HEK293 (cell line): ENCODE measurements around the gene GET3.
A peak's percentile ranks its signal among the peaks of the same experiment; 100 is the strongest.

Experiments
- GLIS2 ChIP-seq: fragments of 450-650 bp; formaldehyde crosslinking; IDR thresholded peaks from 2 replicates; pipeline ENCODE4 v1.5.1; 2016; ENCODE audit warnings: missing biosample characterization, missing genetic modification characterization
- HOXD13 ChIP-seq: sonication (generic); formaldehyde crosslinking; IDR thresholded peaks from 2 replicates; pipeline ENCODE4 v1.8.0; 2022; ENCODE audit warnings: missing genetic modification reagents, borderline replicate concordance
- REPIN1 ChIP-seq: fragments of 450-650 bp; formaldehyde crosslinking; IDR thresholded peaks from 2 replicates; pipeline ENCODE4 v1.5.1; 2017; ENCODE audit warnings: missing biosample characterization, missing genetic modification characterization, low read depth
- SETDB1 ChIP-seq: IDR thresholded peaks from one replicate; pipeline ENCODE4 v1.6.1; 2017; ENCODE audit warnings: mild to moderate bottlenecking, low read length, moderate library complexity, mixed read lengths; ENCODE audit not compliant: insufficient read length
- ZNF16 ChIP-seq: fragments of 450-650 bp; formaldehyde crosslinking; IDR thresholded peaks from 2 replicates; pipeline ENCODE4 v1.5.1; 2016; ENCODE audit warnings: low read depth, missing biosample characterization, missing genetic modification characterization
- ZNF18 ChIP-seq: fragments of 450-650 bp; formaldehyde crosslinking; IDR thresholded peaks from 2 replicates; pipeline ENCODE4 v1.5.1; 2016; ENCODE audit warnings: missing biosample characterization, missing genetic modification characterization
- ZNF2 ChIP-seq: fragments of 450-650 bp; formaldehyde crosslinking; IDR thresholded peaks from 2 replicates; pipeline ENCODE4 v1.5.1; 2016; ENCODE audit warnings: missing biosample characterization, missing genetic modification characterization
- ZNF354C ChIP-seq: fragments of 450-650 bp; formaldehyde crosslinking; IDR thresholded peaks from 2 replicates; pipeline ENCODE4 v1.5.1; 2016; ENCODE audit warnings: missing biosample characterization, missing genetic modification characterization, low read depth, borderline replicate concordance
- ZNF529 ChIP-seq: fragments of 450-650 bp; formaldehyde crosslinking; IDR thresholded peaks from 2 replicates; pipeline ENCODE4 v1.5.1; 2017; ENCODE audit warnings: missing genetic modification characterization, missing biosample characterization; ENCODE audit not compliant: insufficient replicate concordance
- ZNF544 ChIP-seq: fragments of 450-650 bp; formaldehyde crosslinking; IDR thresholded peaks from 2 replicates; pipeline ENCODE4 v1.5.0; 2017; ENCODE audit warnings: missing biosample characterization, missing genetic modification characterization
- ZNF555 ChIP-seq: fragments of 450-650 bp; formaldehyde crosslinking; conservative IDR thresholded peaks from 2 replicates; pipeline ENCODE4 v1.5.1; 2017; ENCODE audit warnings: missing biosample characterization, mild to moderate bottlenecking, missing genetic modification characterization, inconsistent platforms
- ZNF571 ChIP-seq: fragments of 450-650 bp; formaldehyde crosslinking; IDR thresholded peaks from 2 replicates; pipeline ENCODE4 v1.5.0; 2017; ENCODE audit warnings: missing biosample characterization, missing genetic modification characterization
- ZNF654 ChIP-seq: fragments of 450-650 bp; formaldehyde crosslinking; IDR thresholded peaks from 2 replicates; pipeline ENCODE4 v1.5.1; 2016; ENCODE audit warnings: low read depth, missing biosample characterization, missing genetic modification characterization
- ZNF692 ChIP-seq: fragments of 450-650 bp; formaldehyde crosslinking; IDR thresholded peaks from 2 replicates; pipeline ENCODE4 v1.5.1; 2016; ENCODE audit warnings: missing biosample characterization, missing genetic modification characterization
- ZNF704 ChIP-seq: fragments of 450-650 bp; formaldehyde crosslinking; IDR thresholded peaks from 2 replicates; pipeline ENCODE4 v1.5.1; 2016; ENCODE audit warnings: missing biosample characterization, missing genetic modification characterization
- ZNF768 ChIP-seq: fragments of 450-650 bp; formaldehyde crosslinking; IDR thresholded peaks from 2 replicates; pipeline ENCODE4 v1.5.1; 2018; ENCODE audit warnings: missing biosample characterization, mild to moderate bottlenecking, missing genetic modification characterization
- ZNF843 ChIP-seq: fragments of 450-650 bp; formaldehyde crosslinking; IDR thresholded peaks from 2 replicates; pipeline ENCODE4 v1.5.1; 2016; ENCODE audit warnings: missing biosample characterization, missing genetic modification characterization
- ZSCAN23 ChIP-seq: fragments of 450-650 bp; formaldehyde crosslinking; IDR thresholded peaks from 2 replicates; pipeline ENCODE4 v1.5.1; 2016; ENCODE audit warnings: missing biosample characterization, missing genetic modification characterization
- TF ChIP-seq, protein P1 (sequence below): fragments of 450-650 bp; formaldehyde crosslinking; IDR thresholded peaks from 2 replicates; pipeline ENCODE4 v1.5.1; 2016; ENCODE audit warnings: missing biosample characterization, missing genetic modification characterization, borderline replicate concordance
- TF ChIP-seq, protein P2 (sequence below): fragments of 450-650 bp; formaldehyde crosslinking; IDR thresholded peaks from 2 replicates; pipeline ENCODE4 v1.5.1; 2017; ENCODE audit warnings: missing biosample characterization, mild to moderate bottlenecking, missing genetic modification characterization, moderate library complexity

Gene GET3

GRCh38 chr19:12790628-12791344, 53.5 kb downstream of the GET3 start (continued):
- TF ChIP-seq, protein P1, sequence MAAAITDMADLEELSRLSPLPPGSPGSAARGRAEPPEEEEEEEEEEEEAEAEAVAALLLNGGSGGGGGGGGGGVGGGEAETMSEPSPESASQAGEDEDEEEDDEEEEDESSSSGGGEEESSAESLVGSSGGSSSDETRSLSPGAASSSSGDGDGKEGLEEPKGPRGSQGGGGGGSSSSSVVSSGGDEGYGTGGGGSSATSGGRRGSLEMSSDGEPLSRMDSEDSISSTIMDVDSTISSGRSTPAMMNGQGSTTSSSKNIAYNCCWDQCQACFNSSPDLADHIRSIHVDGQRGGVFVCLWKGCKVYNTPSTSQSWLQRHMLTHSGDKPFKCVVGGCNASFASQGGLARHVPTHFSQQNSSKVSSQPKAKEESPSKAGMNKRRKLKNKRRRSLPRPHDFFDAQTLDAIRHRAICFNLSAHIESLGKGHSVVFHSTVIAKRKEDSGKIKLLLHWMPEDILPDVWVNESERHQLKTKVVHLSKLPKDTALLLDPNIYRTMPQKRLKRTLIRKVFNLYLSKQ (tag by site-specific recombination), result no peak
- TF ChIP-seq ZNF692 (tag by site-specific recombination) (no peak), REPIN1 (tag by site-specific recombination) (no peak), ZNF654 (no peak), ZNF18 (tag by site-specific recombination) (no peak; the same call in 1 of the 2 replicates), ZNF2 (tag by site-specific recombination) (no peak), GLIS2 (tag by site-specific recombination) (0 out of 2 replicates have a peak, but pooled peaks have one; percentile 24), ZSCAN23 (no peak), ZNF529 (tag by site-specific recombination) (no peak), ZNF354C (tag by site-specific recombination) (no peak), SETDB1 (no peak), ZNF544 (tag by site-specific recombination) (no peak), ZNF555 (tag by site-specific recombination) (no peak), ZNF843 (tag by site-specific recombination) (no peak), HOXD13 (CRISPR knock-in tag) (0 out of 2 replicates have a peak, but pooled peaks have one; percentile 23), ZNF704 (tag by site-specific recombination) (no peak), ZNF768 (tag by site-specific recombination) (no peak), ZNF16 (tag by site-specific recombination) (no peak), ZNF571 (tag by site-specific recombination) (no peak)
- TF ChIP-seq, protein P2, sequence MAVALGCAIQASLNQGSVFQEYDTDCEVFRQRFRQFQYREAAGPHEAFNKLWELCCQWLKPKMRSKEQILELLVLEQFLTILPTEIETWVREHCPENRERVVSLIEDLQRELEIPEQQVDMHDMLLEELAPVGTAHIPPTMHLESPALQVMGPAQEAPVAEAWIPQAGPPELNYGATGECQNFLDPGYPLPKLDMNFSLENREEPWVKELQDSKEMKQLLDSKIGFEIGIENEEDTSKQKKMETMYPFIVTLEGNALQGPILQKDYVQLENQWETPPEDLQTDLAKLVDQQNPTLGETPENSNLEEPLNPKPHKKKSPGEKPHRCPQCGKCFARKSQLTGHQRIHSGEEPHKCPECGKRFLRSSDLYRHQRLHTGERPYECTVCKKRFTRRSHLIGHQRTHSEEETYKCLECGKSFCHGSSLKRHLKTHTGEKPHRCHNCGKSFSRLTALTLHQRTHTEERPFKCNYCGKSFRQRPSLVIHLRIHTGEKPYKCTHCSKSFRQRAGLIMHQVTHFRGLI (tag by site-specific recombination), result no peak
